Central memory CD4-positive, alpha-beta T cell (primary cell): Measurements from ENCODE around the gene HLCS.

Experiments used
- DNase-seq: peaks from one replicate; pipeline ENCODE4 v3.0.0; 2022

HLCS gene

GRCh38 chr21:36713746-36714145 lies 252.7 kb downstream of the HLCS start:
- DNase-seq = no peak

- no peak for DNase-seq
Observed at GRCh38 chr21:36710729-36711048, 255.8 kb downstream of the HLCS start.

- no peak for DNase-seq
Observed at GRCh38 chr21:36709868-36710728, 256.4 kb downstream of the HLCS start.

- no peak for DNase-seq
Observed at GRCh38 chr21:36709030-36709867, 257.2 kb downstream of the HLCS start.

- no peak for DNase-seq
Observed at GRCh38 chr21:36708286-36709029, 258.0 kb downstream of the HLCS start.

GRCh38 chr21:36707763-36708285 lies 258.6 kb downstream of the HLCS start:
- no peak for DNase-seq

GRCh38 chr21:36706951-36707762 lies 259.3 kb downstream of the HLCS start:
- DNase-seq = no peak

GRCh38 chr21:36706482-36706852 lies 260.0 kb downstream of the HLCS start:
- no peak for DNase-seq

- no peak for DNase-seq
Observed at GRCh38 chr21:36705679-36706481, 260.6 kb downstream of the HLCS start.

- DNase-seq = no peak
Observed at GRCh38 chr21:36704958-36705678, 261.4 kb downstream of the HLCS start.

GRCh38 chr21:36704281-36704957 lies 262.1 kb downstream of the HLCS start:
- no peak for DNase-seq

- no peak for DNase-seq
Observed at GRCh38 chr21:36703626-36704280, 262.7 kb downstream of the HLCS start.

GRCh38 chr21:36703123-36703522 lies 263.3 kb downstream of the HLCS start:
- no peak for DNase-seq

GRCh38 chr21:36702622-36702968 lies 263.9 kb downstream of the HLCS start:
- DNase-seq = no peak

GRCh38 chr21:36701756-36702621 lies 264.5 kb downstream of the HLCS start:
- DNase-seq = no peak

- DNase-seq = no peak
Observed at GRCh38 chr21:36700971-36701755, 265.3 kb downstream of the HLCS start.
